ENCODE results near the gene RNF4.
"Not testable (repeated sequence)": the region's sequence is repeated elsewhere in the genome, so short reads cannot be mapped to it uniquely, and the experiment has no call there.

The RNF4 gene, protein sequence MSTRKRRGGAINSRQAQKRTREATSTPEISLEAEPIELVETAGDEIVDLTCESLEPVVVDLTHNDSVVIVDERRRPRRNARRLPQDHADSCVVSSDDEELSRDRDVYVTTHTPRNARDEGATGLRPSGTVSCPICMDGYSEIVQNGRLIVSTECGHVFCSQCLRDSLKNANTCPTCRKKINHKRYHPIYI

DNA sequence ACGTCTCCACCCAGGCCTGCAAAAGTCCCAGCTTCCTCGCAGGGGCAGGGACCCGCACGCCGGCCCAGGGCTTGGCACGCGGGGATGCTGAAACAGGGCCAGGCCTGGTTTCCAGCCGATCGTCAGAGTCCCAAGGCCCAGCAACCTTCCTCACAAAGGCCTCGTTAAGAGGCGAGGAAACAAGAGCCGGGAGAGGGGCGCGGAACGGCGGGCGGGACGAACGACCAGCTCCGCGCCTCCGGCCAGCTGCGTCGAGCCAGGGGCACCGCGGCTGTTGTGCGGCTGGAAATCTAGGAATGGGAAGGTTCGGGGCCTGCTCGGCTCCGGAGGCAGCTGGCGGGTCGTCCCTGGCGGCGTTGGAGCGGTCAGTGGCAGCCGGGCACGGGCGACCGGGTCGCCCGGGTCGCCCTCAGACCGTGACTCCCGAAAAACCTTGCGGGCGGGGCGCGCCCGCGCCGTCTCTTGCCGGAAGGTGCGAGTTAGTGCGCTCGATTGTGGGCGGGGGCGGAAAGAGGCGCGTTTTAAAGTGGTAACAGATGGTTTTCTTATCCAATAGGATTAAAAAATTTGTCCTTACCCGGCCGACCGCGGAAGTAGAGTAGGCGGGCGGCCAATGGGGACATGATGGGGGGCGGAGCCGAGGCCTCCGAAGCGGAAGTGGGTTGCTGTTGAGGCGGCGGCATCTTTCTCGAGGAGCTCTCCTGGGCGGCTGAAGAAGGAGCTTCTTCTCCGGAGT, at the start of gene RNF4:
TSS of gene RNF4 (plus strand) at position 651 of the 736 bp plus-strand sequence. CDS start 21,388 bp downstream, outside the sequence.
- DNase-seq, result peak; percentile 96 to 98 (median 98)

DNA sequence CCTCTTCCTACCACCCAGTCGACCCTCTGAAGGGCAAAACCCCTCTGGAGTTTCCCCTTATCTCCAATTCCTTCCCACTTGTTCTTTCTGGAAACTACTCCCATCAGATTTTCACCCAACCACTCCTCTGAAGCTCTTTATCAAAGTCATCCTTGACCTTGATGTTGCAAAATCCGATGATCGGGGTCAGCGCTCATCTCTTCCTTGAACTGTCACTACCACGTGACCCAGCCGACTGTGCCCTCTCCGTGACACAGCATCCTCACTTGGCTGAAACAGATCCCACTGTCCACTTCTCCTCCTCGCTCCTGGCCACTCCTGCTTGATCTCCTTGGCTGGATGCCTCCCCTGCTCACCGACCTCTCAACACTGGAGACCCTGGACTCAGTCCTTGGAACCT, 49.1 kb upstream of the RNF4 start:
- DNase-seq, result no peak

DNA sequence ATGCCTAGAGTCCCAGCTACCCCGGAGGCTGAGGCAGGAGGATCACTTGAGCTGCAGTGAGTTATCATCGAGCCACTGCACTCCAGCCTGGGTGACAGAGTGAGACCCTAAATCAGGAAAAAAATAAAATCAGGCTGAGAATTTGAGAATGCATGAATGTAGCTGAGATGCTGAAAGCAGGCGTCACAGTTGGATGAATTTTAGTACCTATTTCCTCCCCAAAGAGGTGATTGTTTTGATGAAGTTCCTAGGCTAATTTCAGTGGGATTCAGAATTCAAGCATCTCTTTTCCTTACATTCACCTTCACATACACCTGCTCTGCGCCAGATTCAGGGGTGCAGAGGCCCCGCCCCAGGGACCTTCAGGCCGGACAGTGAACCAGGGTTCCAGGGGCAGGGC, 47.0 kb upstream of the RNF4 start:
- DNase-seq, result no peak

DNA sequence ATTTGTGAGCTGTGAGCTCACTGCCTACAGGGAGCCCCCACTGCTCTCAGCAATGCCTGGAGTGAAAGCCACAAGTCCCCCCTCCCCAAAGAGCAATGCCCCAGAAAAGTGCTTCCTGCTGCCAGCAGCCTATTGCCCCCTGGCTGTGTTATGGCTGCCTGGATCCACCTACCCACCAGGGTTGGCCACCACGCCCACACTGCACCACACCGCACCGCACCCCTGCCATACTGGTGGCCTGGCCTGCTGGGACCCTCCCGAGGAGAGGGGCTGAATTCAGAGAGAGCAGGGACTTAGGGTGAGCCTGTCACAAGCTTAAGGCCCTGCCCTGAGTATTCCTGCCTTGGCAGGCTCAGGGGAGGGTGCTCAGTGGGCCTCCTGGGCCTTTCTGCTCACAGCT, 45.8 kb upstream of the RNF4 start:
- no peak for DNase-seq

DNA sequence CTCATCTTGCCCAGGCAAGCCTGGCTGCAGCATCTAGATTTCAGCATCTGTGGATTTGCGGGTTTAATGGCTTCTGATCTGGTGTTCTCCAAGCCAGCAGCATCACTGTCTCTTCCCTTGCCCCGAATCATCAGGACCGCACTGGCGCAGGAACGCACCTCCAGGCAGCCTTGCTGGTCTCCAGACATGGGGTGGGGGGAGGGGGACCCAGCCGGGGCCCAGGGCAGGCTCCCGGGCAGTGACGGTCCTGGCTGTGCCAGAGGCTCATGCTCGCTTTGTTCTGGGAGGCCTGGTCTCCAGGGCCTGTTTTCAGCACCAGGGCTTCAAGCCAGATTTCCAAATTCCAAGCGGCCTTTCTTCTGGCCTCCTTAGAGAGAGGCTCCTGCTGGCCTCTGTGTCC, 45.2 kb upstream of the RNF4 start:
- no peak for DNase-seq

DNA sequence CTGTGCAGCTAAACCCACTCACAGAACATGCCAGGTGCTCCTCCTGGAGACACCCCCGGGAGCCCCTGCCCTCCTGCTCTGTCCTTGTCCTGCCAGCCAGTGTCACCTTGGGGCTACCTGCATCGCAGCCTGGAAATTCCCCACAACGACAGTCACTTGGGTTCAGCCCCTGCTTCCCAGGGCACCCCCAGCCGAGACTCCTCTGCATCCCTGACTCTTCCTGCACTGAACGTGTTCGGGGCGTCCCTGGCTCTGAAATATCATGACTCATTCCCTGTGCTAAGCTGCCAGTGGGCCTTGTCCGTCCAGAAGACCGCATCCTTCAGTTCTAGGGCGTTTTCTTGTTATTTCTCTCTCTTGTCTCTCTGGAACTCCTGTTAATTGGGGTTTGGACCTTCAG, 44.3 kb upstream of the RNF4 start:
- DNase-seq, result no peak

DNA sequence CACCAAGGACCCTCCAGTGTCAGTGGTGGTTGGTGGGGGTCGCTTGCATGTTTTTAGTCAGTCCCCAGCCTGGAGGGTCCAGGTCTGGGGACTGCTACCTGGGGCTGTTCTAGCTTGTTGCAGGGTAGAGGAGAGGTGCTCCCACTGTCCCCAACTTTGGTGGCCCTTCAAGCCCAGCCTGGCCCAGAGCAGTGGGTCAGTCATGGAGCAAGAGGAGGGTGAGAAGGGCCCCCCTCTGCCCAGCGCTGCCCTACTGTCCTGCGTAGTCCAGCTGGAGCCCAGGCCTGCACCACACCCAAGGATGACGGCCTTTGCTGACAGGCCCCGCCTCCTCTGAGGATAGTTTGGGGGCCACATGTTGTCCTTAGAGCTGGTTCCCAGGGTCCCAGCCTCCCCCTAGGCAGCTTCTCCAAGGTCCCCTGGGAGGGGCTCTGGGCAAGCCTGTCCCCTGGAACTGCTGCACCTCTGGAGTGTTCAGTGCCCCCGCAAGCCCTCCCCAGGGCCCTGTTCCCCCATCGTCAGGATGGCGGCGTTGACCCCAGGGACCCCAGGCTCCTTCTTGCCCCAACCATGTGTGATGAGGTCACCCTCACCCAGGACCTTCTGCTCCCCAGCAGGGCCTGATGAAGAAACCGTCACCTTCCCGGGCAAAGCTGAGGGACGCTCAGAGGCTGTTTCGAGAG, 43.4 kb upstream of the RNF4 start:
- DNase-seq, result no peak

DNA sequence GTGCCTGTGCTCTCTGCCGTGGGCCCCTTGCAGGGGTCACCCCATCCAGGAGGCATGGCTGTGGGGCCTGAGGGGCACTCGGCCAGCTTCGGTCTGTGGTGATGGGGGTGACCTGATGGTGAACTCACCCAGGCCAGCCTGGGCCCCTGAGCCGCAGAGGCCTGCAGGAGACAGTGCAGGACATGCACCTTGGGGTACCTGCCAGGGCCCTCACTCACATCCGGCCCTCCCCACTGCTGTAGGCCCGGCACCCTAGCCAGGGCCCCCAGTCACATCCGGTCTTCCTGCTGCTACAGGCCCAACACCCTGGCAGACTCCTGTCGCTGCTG, 42.9 kb upstream of the RNF4 start:
- DNase-seq, result no peak

DNA sequence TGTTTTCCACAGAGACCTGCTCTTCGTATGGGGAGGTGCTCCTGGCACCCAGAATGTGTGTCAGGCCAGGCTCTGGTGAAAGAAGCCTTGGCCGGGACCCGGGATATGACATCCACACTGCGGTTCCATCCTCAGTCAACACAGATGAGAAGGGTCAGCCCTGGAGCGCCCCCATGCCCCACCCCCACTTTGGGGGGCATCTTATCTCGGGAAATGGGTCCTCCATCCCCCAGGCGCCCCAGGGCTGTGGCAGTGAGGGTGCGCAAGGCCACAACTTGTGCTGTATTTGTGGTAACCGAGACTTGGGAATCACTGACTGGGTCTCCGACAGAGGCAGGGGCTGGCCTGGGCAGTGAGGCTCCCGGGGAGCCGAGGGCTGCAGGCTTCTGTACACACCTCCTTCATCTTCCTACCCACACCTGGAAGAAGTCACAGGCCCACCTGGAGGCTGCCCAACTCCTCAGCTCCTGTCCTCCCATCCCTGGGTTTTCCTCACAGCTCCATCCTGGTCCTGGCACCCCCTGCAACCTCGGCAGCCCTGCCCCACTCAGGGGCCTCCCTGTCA, 42.1 kb upstream of the RNF4 start:
- no peak for DNase-seq

DNA sequence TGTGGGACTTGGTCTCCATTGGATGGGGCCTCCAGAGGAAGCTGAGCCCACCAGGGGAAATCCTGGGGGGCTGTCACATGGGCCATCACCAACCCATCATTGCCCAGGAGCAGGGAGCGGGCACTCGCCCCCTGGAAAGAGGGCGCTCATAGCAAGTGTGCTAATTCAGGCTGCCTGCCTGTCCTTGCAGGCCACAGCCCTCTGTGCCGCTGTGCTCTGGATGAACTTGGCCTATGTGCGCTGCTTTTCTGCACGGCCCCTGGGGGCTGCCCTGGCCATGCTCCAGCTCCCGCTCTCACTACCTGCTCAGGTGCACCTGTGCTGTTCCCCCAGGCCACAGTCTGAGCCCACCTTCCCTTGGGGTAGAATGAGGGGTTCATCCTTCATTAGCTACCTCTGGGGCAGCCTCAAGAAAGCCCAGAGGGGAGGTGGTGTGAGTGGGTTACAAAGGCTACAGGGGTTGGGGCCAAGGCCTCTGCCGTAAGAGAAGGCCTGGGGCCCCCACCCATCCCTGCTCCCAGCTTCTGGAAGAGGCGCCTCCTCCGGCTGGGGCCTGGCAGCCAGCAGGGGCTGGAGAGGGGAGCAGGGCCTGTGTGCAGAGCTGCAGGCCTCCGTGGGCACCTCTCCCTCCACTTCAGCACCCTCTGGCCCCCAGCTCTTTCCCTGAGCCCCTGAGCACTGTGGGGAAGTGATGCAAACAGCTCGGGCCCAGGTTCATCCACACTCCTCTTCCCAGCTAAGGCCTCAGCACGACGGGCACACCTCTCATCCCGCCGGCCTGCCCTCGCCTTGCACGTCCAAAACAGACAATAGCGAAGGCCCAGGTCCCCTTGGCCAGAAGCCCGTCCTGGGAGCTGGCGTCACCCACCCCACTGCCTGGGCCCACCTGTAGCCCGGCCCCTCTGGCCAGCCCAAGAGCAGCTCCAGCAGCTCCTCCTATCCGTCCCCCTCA, 41.2 kb upstream of the RNF4 start:
- DNase-seq, result no peak

DNA sequence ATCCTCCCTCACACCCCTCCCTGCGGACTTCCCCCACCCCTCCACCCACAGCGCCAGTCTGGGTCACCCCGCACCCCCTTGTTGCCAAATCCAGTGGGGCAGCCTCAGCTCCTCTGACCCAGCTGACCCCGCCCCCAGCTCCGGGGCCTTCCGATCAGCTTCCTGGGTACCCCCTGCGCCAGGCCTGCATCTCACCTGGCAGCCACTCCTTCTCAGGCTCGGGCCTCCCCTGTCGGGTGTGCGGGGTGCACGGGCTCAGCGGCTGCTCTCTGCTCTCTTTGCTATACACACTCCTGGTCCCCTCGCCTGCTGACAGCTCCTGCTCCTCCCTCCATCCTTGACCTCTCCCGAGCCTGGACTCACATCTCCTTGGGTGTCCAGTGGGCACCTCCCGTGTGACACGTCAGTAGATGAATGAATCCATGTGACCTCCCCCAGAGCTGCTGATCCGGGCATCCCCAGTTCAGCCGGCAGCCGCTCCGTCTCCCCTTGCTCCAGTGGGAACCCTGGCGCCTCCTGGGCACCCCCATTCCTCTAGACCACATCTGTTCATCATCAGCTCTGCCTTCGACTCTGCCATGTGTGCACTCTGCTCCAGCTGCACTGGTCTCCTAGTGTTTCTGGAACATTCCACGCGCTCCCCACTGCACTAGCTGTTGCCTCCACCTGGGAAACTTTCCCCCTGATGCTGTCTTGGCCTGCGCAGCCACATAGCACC, 40.3 kb upstream of the RNF4 start:
- no peak for DNase-seq

DNA sequence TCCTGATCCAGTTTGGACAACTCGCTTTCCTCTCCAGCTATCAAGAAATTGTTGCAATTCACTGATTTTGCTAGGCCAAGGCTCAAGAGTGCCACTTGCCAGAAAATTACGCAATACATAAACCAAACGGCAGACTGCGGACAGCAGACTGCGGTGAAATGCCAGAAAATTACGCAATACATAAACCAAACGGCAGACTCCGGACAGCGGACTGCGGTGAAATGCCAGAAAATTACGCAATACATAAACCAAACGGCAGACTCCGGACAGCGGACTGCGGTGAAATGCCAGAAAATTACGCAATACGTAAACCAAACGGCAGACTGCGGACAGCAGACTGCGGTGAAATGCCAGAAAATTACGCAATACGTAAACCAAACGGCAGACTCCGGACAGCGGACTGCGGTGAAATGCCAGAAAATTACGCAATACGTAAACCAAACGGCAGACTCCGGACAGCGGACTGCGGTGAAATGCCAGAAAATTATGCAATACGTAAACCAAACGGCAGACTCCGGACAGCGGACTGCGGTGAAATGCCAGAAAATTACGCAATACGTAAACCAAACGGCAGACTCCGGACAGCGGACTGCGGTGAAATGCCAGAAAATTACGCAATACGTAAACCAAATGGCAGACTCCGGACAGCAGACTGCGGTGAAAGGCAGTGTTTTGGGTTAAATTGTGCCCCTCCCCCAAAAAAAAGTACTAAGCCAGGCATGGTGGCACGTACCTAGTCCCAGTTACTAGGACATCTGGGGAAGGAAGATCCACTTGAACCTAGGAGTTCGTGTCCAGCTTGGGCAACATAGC, 38.8 kb upstream of the RNF4 start:
- not testable (repeated sequence) for DNase-seq

DNA sequence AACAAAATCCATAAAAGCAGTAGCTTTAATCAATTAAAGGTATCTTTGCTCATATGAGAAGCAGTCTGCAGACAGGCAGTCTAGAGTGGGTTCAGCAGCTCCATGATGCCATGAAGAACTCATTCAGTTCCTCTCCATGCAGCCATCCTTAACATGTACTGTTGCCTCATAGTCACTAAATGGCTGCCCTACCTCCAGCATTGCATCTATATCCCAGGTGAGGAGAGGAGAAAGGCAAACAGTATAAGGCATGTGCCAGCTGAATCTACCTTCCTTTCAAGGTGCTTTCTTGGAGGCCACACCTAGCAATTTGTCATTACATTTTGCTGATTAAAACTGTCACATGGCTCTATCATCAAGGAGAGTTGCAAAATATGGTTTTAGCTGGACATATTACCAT, 36.9 kb upstream of the RNF4 start:
- no peak for DNase-seq

DNA sequence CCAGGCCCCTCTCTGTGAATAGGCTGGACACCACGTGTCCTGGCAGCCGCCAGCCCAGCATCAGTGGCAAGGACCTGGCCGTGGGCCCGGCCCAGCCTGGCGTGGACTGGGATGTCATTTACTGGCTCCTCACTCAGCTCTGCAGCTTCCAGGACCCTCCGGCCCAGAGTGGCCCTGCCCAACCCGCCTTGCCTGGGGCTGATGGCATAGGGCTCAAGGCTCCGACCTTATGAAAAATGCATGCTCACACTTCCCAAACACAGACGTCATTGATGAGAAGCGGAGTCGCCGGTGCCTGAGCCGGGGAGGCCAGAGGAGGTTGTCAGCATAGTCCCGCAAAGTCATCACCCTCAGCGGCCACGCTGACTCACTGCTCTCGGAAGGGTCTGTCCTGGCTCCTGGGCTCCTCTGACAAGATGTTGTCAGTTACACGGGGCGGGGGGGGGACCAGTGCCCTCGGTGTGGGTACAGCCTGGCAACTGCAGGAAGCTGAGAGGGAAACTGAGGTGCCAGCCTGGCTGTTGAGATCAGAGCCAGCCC, 35.8 kb upstream of the RNF4 start:
- DNase-seq, result no peak

DNA sequence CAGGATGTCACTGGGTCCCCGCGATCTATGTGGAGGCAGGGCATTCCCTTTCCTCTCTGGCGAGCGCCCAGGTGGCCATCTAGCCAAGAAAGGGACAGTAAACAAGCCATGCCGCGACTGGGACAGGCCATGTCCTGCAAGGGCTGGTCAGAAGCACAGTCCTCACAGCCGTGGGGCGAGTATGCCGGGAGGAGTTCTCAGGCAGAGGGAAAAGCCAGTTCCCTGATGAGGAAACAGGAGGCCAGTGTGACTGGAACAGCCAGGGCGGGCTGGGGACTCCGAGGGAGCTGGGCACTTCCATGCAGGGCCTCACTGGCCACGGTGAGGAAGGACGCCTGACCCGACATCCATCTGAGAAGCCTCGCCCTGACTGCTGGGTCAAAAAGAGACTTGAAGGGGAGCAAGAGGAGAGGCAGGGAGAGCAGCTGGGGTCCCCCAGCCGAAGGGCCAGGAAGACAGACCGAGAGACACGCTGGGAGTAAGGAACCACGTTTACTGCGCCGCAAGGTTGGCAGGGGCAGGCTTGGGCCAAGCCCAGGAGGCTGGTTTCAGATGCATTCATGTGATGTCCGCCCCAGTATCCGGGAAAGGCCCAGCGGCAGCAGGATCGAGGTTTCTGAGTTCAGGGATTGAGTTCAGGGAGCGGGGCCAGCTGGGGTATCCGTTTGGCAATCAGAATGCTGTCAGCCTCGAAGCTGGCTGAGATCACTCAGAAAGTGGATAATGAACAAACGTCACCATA, 35.1 kb upstream of the RNF4 start:
- DNase-seq, result no peak

DNA sequence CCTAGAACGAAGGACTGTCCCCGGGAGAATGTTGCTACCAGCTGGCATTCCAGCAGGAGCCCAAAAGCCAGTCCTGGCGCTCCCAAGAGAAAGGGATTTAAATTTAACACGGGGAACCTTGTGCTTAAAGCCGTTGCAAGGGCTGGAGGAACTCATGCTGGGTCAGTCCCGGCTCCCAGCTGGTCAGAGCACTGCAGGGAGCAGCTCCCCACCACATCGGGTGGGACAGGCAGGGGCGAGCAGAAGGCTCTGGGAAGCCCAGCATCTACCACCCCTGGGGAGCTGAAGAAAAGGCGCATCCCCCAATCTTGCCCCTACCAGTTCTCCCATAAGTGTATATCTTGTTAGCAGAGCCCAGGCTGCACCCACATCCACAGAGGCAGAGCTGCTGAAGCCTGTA, 34.5 kb upstream of the RNF4 start:
- no peak for DNase-seq

DNA sequence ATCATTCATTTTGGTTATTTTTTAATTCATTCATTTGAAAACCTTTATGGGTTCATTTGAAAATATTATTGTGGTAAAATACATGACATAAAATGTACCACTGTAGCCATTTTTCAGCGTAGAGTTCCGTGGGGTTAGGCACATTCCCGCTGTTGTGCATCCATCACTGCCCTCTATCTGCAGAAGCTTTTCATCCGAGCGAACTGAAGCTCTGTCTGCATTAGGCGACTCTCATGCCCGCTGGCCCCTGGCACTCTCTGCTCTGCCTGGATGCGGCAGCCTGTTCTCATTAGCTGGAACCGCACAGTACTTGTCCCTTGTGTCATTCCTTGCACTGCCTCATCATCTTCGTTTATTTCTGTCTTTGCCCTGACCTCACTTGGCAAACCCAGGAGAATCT, 32.6 kb upstream of the RNF4 start:
- peak in 2 of 3 experiments; percentile 3 to 52 for DNase-seq

DNA sequence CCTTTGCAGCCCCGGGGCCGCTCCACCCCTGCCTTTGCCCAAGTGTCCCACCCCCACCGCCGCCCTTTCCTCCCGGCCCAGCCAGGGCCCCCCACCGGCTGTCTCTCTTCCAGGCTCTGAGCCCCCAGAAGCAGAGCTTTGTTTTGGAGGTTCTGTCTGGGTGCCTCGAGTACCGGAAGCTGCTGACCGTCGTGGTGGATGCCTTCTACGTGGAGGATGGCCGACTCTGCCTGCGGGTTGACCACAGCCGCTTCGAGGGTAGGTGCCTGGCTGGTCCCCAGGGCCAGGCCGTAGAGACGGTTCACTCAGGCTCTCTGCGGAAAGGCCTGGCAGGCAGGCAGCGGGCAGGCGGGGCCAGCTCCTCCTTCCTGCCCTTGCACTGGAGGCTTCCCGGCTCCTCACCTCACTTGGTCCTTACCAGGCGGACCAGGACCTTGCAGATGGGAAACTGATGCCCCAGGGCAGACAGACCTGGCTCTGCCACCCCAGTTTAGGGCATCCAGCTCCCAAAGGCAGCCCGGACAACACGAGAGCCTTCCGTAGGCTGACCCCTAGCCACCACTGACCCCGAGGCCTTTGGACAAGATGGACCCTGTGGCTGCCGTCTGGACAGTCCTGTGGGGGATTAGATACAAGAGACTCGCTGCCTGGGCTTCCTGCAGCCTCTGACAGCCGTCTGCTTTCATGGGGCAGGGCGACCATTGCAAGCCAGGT, 32.0 kb upstream of the RNF4 start:
- no peak for DNase-seq

DNA sequence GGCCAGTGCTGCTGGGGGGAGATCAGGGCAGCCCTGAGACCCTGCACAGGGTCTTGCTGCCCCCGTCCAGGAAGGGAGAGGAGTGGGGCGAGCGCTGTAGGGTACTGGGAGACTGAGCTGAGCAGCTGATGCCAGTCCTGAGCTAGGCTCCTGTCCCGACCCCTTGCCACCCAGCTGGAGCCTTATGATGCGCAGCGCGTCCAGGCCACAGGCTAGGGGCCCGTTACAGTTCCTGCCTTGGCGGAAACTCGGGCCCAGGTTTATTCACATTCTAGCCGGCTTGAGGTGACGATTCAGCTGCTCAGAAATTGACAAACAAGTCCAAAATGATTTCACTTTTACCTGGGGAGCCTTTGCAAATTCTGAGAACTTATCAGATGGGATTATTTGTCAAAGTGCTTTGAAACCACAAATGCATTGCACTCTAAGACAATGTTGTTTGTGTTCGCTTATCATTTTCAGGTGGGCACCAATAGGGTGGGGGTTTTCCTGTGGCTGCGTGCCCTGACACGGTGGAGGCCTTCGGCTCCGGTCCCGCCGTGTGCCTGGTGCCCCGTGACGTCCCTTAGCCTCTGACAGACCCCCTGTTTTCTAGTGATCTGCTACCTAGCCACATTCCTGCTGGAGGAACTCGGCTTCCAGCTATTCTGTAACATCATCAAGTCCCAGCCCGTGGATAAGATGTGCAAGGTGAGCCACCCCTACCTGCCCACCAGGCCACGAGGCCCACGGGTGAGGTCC, 31.3 kb upstream of the RNF4 start:
- DNase-seq, result no peak
